Measurements from ENCODE around the gene OLIG1. TPM values are rescaled to one million over a fixed set of nuclear protein-coding genes. Genes with fewer than 3 reads are reported as not detected.

Gene OLIG1
- total RNA-seq, 1 experiment from 2014 or later, result 1.2 TPM

GRCh38 chr21:33063907-33064622, 5.9 kb upstream of the OLIG1 start:
- peaks cover 42% of the 10 kb centered on the region for H3K27me3 ChIP-seq (ENCODE audit: control insufficient read depth, insufficient read depth, low read length)
- DNase-seq, result peak; percentile 77

GRCh38 chr21:33064623-33065390, 5.1 kb upstream of the OLIG1 start:
- no peaks in the 10 kb centered on the region for H3K36me3 ChIP-seq (replicated peaks; ENCODE audit: control insufficient read depth, insufficient read depth, low read length)
- peak; percentile 64 for DNase-seq
- no peak overlapping the region for H3K4me3 ChIP-seq (ENCODE audit: insufficient read depth, low read depth, low read length)
- peaks cover 46% of the 10 kb centered on the region for H3K27me3 ChIP-seq (ENCODE audit: control insufficient read depth, insufficient read depth, low read length)

More at GRCh38 chr21:33063907-33064622, 5.9 kb upstream of the OLIG1 start:
- no peak overlapping the region for H3K4me3 ChIP-seq (ENCODE audit: insufficient read depth, low read depth, low read length)
- H3K36me3 ChIP-seq (replicated peaks; ENCODE audit: control insufficient read depth, insufficient read depth, low read length), result no peaks in the 10 kb centered on the region

- no peak for DNase-seq
- peaks cover 66% of the 10 kb centered on the region for H3K27me3 ChIP-seq (ENCODE audit: control insufficient read depth, insufficient read depth, low read length)
Observed at GRCh38 chr21:33067043-33067442, 2.9 kb upstream of the OLIG1 start.

GRCh38 chr21:33067457-33067856, 2.5 kb upstream of the OLIG1 start:
- peaks cover 70% of the 10 kb centered on the region for H3K27me3 ChIP-seq (ENCODE audit: control insufficient read depth, insufficient read depth, low read length)
- H3K36me3 ChIP-seq (replicated peaks; ENCODE audit: control insufficient read depth, insufficient read depth, low read length), result no peaks in the 10 kb centered on the region
- H3K4me3 ChIP-seq (ENCODE audit: insufficient read depth, low read depth, low read length), result no peak overlapping the region
- no peak for DNase-seq

More at GRCh38 chr21:33067043-33067442, 2.9 kb upstream of the OLIG1 start:
- Histone ChIP-seq H3K4me3 (ENCODE audit: insufficient read depth, low read depth, low read length) (no peak overlapping the region), H3K36me3 (replicated peaks; ENCODE audit: control insufficient read depth, insufficient read depth, low read length) (no peaks in the 10 kb centered on the region)

GRCh38 chr21:33069243-33069642, 698 bp upstream of the OLIG1 start:
- no peak for DNase-seq
- Histone ChIP-seq H3K4me3 (ENCODE audit: insufficient read depth, low read depth, low read length) (no peak overlapping the region), H3K36me3 (replicated peaks; ENCODE audit: control insufficient read depth, insufficient read depth, low read length) (no peaks in the 10 kb centered on the region)

GRCh38 chr21:33069645-33069993, 322 bp upstream of the OLIG1 start:
- H3K36me3 ChIP-seq (replicated peaks; ENCODE audit: control insufficient read depth, insufficient read depth, low read length), result no peaks in the 10 kb centered on the region

More at GRCh38 chr21:33069243-33069642, 698 bp upstream of the OLIG1 start:
- H3K27me3 ChIP-seq (ENCODE audit: control insufficient read depth, insufficient read depth, low read length), result peaks cover 80% of the 10 kb centered on the region

GRCh38 chr21:33070744-33070997, 730 bp downstream of the OLIG1 start:
- no peak for DNase-seq
- H3K27me3 ChIP-seq (ENCODE audit: control insufficient read depth, insufficient read depth, low read length), result peaks cover 90% of the 10 kb centered on the region
- H3K36me3 ChIP-seq (replicated peaks; ENCODE audit: control insufficient read depth, insufficient read depth, low read length), result no peaks in the 10 kb centered on the region
- peak overlapping the region; percentile 41 for H3K4me3 ChIP-seq (ENCODE audit: insufficient read depth, low read depth, low read length)

More at GRCh38 chr21:33069645-33069993, 322 bp upstream of the OLIG1 start:
- Histone ChIP-seq H3K27me3 (ENCODE audit: control insufficient read depth, insufficient read depth, low read length) (peaks cover 83% of the 10 kb centered on the region), H3K4me3 (ENCODE audit: insufficient read depth, low read depth, low read length) (no peak overlapping the region; the same call in 1 of the 2 replicates)
- no peak for DNase-seq

- Histone ChIP-seq H3K4me3 (ENCODE audit: insufficient read depth, low read depth, low read length) (peak overlapping the region; percentile 41), H3K36me3 (replicated peaks; ENCODE audit: control insufficient read depth, insufficient read depth, low read length) (no peaks in the 10 kb centered on the region), H3K27me3 (ENCODE audit: control insufficient read depth, insufficient read depth, low read length) (peaks cover 89% of the 10 kb centered on the region)
- peak; percentile 88 for DNase-seq
Observed at GRCh38 chr21:33070998-33071769, 1.2 kb downstream of the OLIG1 start.

GRCh38 chr21:33071770-33072306, 1.9 kb downstream of the OLIG1 start:
- H3K4me3 ChIP-seq (ENCODE audit: insufficient read depth, low read depth, low read length), result peak overlapping the region; percentile 41; the same call in 1 of the 2 replicates
- H3K27me3 ChIP-seq (ENCODE audit: control insufficient read depth, insufficient read depth, low read length), result peaks cover 84% of the 10 kb centered on the region
- H3K36me3 ChIP-seq (replicated peaks; ENCODE audit: control insufficient read depth, insufficient read depth, low read length), result no peaks in the 10 kb centered on the region
- DNase-seq, result peak; percentile 68

GRCh38 chr21:33073636-33074035, 3.7 kb downstream of the OLIG1 start:
- Histone ChIP-seq H3K4me3 (ENCODE audit: insufficient read depth, low read depth, low read length) (no peak overlapping the region), H3K36me3 (replicated peaks; ENCODE audit: control insufficient read depth, insufficient read depth, low read length) (no peaks in the 10 kb centered on the region), H3K27me3 (ENCODE audit: control insufficient read depth, insufficient read depth, low read length) (peaks cover 66% of the 10 kb centered on the region)
- DNase-seq, result no peak

GRCh38 chr21:33075128-33075527, 5.2 kb downstream of the OLIG1 start:
- peak; percentile 78 for DNase-seq
- Histone ChIP-seq H3K36me3 (replicated peaks; ENCODE audit: control insufficient read depth, insufficient read depth, low read length) (no peaks in the 10 kb centered on the region), H3K27me3 (ENCODE audit: control insufficient read depth, insufficient read depth, low read length) (peaks cover 53% of the 10 kb centered on the region), H3K4me3 (ENCODE audit: insufficient read depth, low read depth, low read length) (no peak overlapping the region)

- Histone ChIP-seq H3K4me3 (ENCODE audit: insufficient read depth, low read depth, low read length) (no peak overlapping the region), H3K36me3 (replicated peaks; ENCODE audit: control insufficient read depth, insufficient read depth, low read length) (no peaks in the 10 kb centered on the region), H3K27me3 (ENCODE audit: control insufficient read depth, insufficient read depth, low read length) (peaks cover 48% of the 10 kb centered on the region)
- peak; percentile 6 for DNase-seq
Observed at GRCh38 chr21:33075596-33076195, 5.8 kb downstream of the OLIG1 start.

GRCh38 chr21:33076600-33077329, 6.8 kb downstream of the OLIG1 start:
- Histone ChIP-seq H3K27me3 (ENCODE audit: control insufficient read depth, insufficient read depth, low read length) (peaks cover 37% of the 10 kb centered on the region), H3K4me3 (ENCODE audit: insufficient read depth, low read depth, low read length) (no peak overlapping the region), H3K36me3 (replicated peaks; ENCODE audit: control insufficient read depth, insufficient read depth, low read length) (no peaks in the 10 kb centered on the region)
- DNase-seq, result peak; percentile 37

Measured in H7 (cell line).